Astrocyte (in vitro differentiated cells and primary cell): ENCODE measurements around the gene CD52.

ENCODE experiments used
- EZH2 ChIP-seq: IDR thresholded peaks from 2 replicates; pipeline ENCODE4 v1.6.1; 2012; ENCODE audit warnings: mild to moderate bottlenecking, low read length, inconsistent platforms; ENCODE audit not compliant: insufficient read depth
- TF ChIP-seq, protein P1 (sequence below): IDR thresholded peaks from 2 replicates; pipeline ENCODE4 v1.5.1; 2011; ENCODE audit warnings: low read depth, mild to moderate bottlenecking, inconsistent platforms, low read length, moderate library complexity; ENCODE audit not compliant: insufficient read depth

DNA sequence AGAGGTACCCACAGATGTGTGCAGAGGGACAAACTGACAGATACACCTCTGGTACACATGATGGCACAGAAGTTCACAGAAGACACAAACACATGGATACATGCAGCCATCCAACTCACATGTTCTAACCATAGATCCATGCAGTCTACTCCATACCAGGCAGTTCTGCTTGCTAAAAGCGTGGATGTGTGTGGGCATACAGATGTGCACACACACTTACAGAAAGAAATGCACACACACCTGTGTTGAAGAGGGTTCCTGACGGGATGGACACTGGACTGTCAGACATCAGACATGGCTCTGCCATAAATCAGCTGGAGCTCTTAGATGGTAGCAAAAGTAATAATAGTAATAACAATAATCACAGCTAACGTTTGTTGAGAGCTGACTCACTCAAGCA, 6.8 kb downstream of the CD52 start:
- TF ChIP-seq, protein P1, sequence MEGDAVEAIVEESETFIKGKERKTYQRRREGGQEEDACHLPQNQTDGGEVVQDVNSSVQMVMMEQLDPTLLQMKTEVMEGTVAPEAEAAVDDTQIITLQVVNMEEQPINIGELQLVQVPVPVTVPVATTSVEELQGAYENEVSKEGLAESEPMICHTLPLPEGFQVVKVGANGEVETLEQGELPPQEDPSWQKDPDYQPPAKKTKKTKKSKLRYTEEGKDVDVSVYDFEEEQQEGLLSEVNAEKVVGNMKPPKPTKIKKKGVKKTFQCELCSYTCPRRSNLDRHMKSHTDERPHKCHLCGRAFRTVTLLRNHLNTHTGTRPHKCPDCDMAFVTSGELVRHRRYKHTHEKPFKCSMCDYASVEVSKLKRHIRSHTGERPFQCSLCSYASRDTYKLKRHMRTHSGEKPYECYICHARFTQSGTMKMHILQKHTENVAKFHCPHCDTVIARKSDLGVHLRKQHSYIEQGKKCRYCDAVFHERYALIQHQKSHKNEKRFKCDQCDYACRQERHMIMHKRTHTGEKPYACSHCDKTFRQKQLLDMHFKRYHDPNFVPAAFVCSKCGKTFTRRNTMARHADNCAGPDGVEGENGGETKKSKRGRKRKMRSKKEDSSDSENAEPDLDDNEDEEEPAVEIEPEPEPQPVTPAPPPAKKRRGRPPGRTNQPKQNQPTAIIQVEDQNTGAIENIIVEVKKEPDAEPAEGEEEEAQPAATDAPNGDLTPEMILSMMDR: no peak
- TF ChIP-seq EZH2: no peak
